ENCODE measurements around the gene RWDD1. TPM values are rescaled to one million over a fixed set of nuclear protein-coding genes. Genes with fewer than 3 reads are reported as not detected.

The RWDD1 gene
- total RNA-seq, 4 donors from 2014 or later: 56.1 to 77.3 (median 60.3) TPM

- Histone ChIP-seq H3K9me3 (no peaks in the 10 kb centered on the region), H3K36me3 (no peaks in the 10 kb centered on the region), H3K27me3 (peaks cover 10% of the 10 kb centered on the region), H3K27ac (no peak overlapping the region), H3K4me1 (no peaks in the 10 kb centered on the region), H3K4me3 (no peak overlapping the region)
- TF ChIP-seq, protein P1, sequence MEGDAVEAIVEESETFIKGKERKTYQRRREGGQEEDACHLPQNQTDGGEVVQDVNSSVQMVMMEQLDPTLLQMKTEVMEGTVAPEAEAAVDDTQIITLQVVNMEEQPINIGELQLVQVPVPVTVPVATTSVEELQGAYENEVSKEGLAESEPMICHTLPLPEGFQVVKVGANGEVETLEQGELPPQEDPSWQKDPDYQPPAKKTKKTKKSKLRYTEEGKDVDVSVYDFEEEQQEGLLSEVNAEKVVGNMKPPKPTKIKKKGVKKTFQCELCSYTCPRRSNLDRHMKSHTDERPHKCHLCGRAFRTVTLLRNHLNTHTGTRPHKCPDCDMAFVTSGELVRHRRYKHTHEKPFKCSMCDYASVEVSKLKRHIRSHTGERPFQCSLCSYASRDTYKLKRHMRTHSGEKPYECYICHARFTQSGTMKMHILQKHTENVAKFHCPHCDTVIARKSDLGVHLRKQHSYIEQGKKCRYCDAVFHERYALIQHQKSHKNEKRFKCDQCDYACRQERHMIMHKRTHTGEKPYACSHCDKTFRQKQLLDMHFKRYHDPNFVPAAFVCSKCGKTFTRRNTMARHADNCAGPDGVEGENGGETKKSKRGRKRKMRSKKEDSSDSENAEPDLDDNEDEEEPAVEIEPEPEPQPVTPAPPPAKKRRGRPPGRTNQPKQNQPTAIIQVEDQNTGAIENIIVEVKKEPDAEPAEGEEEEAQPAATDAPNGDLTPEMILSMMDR (IDR thresholded peaks at IDR 0.05): no peak
- TF ChIP-seq EP300 (IDR thresholded peaks at IDR 0.05) (no peak), POLR2A (IDR thresholded peaks at IDR 0.05) (no peak), POLR2AphosphoS5 (IDR thresholded peaks at IDR 0.05) (no peak)
- no peak for ATAC-seq
These were observed 28.2 kb upstream of the RWDD1 start for GRCh38 chr6:116543149-116543548.

DNA sequence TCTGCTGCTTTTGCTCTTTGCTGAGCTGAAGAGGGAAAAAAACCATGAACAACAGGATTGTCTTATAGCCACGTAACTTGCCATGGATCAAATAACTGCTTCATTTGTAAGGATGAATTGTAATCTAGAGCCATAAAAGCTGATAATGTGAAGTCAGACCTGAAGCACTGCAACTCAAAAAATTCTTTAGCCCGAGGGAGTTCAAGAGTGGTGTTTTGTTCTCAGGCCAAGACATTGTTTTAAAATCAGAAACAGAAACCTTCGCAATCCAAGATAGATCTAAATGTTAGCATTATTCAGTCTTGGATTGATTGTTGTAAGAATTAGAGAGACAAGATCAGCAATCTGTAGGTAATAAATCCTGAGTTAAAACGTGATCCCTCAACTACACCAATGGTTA, 25.7 kb upstream of the RWDD1 start, which contains the start of gene TRAPPC3L:
TSS of gene TRAPPC3L (minus strand) at position 34 of the 400 bp plus-strand sequence. CDS start 170 bp downstream, outside the sequence.
- H3K9me3 ChIP-seq: no peaks in the 10 kb centered on the region
- no peaks in the 10 kb centered on the region for H3K36me3 ChIP-seq
- no peak for ATAC-seq
- no peak within 1 kb of the TSS for H3K27ac ChIP-seq
- peaks cover 5% of the 10 kb centered on the region for H3K27me3 ChIP-seq
- no peak within 1 kb of the TSS for H3K4me3 ChIP-seq
- 37 to 48% methylated on average over 4 of the region's 4 CpGs for WGBS, 2 donors (ENCODE audit: low coverage in 1 of 2)
- TF ChIP-seq, protein P1 (IDR thresholded peaks at IDR 0.05): no peak
- TF ChIP-seq POLR2A (IDR thresholded peaks at IDR 0.05): no peak
- TF ChIP-seq POLR2AphosphoS5 (IDR thresholded peaks at IDR 0.05): no peak
- TF ChIP-seq EP300 (IDR thresholded peaks at IDR 0.05): no peak
- H3K4me1 ChIP-seq: no peaks in the 10 kb centered on the region

DNA sequence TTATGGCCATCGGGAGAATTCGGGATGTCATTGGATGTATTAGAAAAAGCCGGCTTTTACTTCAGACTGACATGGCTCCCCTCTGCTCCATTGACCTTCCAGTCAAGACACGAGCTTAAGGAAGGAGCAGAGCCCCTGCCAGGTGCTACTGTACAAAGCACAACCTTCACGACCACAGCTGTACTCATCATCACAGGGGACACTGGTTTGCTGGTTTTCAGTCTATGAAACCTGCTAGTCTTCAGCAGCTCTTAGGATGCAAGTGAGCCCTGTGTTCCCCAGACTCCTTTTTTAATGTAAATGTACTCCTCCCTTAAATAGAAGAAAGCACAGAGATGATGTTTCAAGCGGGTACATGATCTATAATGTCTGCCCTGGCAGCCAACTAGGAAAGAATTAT, 23.9 kb upstream of the RWDD1 start:
- WGBS, 2 donors (ENCODE audit: low coverage in 1 of 2): 66 to 88% methylated on average over 3 to 4 of the region's 6 CpGs
- peaks cover 5% of the 10 kb centered on the region for H3K27me3 ChIP-seq
- no peaks in the 10 kb centered on the region for H3K36me3 ChIP-seq
- H3K4me3 ChIP-seq: no peak overlapping the region
- TF ChIP-seq POLR2A (IDR thresholded peaks at IDR 0.05) (no peak), POLR2AphosphoS5 (IDR thresholded peaks at IDR 0.05) (no peak), EP300 (IDR thresholded peaks at IDR 0.05) (no peak)
- TF ChIP-seq, protein P1 (IDR thresholded peaks at IDR 0.05): no peak
- no peaks in the 10 kb centered on the region for H3K4me1 ChIP-seq
- no peaks in the 10 kb centered on the region for H3K9me3 ChIP-seq
- no peak for ATAC-seq
- H3K27ac ChIP-seq: no peak overlapping the region

GRCh38 chr6:116550796-116551195, 20.5 kb upstream of the RWDD1 start:
- 33 to 36% methylated on average over 4 of the region's 4 CpGs for WGBS, 2 donors (ENCODE audit: low coverage in 1 of 2)
- ATAC-seq: no peak

GRCh38 chr6:116553451-116553850, 17.9 kb upstream of the RWDD1 start, which contains the start of gene CALHM4:
Gene CALHM4 (plus strand): TSS chr6:116553751. CDS start chr6:116553794, 43 bp downstream.
- TF ChIP-seq, protein P1 (IDR thresholded peaks at IDR 0.05): no peak
- TF ChIP-seq EP300 (IDR thresholded peaks at IDR 0.05) (no peak), POLR2AphosphoS5 (IDR thresholded peaks at IDR 0.05) (no peak), POLR2A (IDR thresholded peaks at IDR 0.05) (no peak)
- Histone ChIP-seq H3K27me3 (peaks cover 6% of the 10 kb centered on the region), H3K4me1 (peaks cover 0 to 6% (median 0%) of the 10 kb centered on the region in 3 donors), H3K9me3 (no peaks in the 10 kb centered on the region), H3K27ac (no peak within 1 kb of the TSS), H3K36me3 (no peaks in the 10 kb centered on the region), H3K4me3 (no peak within 1 kb of the TSS)
- no peak for ATAC-seq

More at GRCh38 chr6:116550796-116551195, 20.5 kb upstream of the RWDD1 start:
- TF ChIP-seq POLR2AphosphoS5 (IDR thresholded peaks at IDR 0.05): no peak
- TF ChIP-seq POLR2A (IDR thresholded peaks at IDR 0.05): no peak
- TF ChIP-seq, protein P1 (IDR thresholded peaks at IDR 0.05): no peak
- TF ChIP-seq EP300 (IDR thresholded peaks at IDR 0.05): no peak
- Histone ChIP-seq H3K27me3 (peaks cover 6% of the 10 kb centered on the region), H3K4me3 (no peak overlapping the region), H3K36me3 (no peaks in the 10 kb centered on the region), H3K9me3 (no peaks in the 10 kb centered on the region), H3K4me1 (no peaks in the 10 kb centered on the region), H3K27ac (no peak overlapping the region)

Measured in gastroesophageal sphincter (tissue), 4 donors.